ENCODE results near the gene CPXM2.
A peak's percentile ranks its signal among the peaks of the same experiment; 100 is the strongest.

Gene CPXM2

DNA sequence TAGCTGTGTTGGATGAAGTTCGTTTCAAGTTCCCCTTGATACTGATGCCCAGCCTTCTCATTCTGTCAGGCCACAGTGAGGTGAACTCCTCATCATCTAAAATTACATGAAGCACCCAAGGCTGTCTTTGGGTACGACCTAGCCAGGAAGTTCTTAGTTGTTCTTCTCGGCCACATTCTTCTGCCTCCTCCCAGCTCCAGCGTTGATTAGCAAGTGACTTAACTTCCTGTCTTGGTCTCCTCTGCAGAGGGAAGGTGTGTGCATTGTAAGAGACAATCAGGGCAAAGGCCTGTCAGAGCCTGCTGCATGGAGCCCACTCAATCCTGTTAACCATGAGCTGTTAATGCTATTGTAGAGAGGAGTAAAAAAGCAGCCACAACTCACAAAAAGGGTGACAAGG is 43.2 kb upstream of the CPXM2 start:
- H3K27ac ChIP-seq = no peak overlapping the region
- no peaks in the 10 kb centered on the region for H3K9me3 ChIP-seq
- TF ChIP-seq, protein P1, sequence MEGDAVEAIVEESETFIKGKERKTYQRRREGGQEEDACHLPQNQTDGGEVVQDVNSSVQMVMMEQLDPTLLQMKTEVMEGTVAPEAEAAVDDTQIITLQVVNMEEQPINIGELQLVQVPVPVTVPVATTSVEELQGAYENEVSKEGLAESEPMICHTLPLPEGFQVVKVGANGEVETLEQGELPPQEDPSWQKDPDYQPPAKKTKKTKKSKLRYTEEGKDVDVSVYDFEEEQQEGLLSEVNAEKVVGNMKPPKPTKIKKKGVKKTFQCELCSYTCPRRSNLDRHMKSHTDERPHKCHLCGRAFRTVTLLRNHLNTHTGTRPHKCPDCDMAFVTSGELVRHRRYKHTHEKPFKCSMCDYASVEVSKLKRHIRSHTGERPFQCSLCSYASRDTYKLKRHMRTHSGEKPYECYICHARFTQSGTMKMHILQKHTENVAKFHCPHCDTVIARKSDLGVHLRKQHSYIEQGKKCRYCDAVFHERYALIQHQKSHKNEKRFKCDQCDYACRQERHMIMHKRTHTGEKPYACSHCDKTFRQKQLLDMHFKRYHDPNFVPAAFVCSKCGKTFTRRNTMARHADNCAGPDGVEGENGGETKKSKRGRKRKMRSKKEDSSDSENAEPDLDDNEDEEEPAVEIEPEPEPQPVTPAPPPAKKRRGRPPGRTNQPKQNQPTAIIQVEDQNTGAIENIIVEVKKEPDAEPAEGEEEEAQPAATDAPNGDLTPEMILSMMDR (IDR thresholded peaks at IDR 0.05) = no peak
- H3K27me3 ChIP-seq = peaks cover 0 to 1% of the 10 kb centered on the region in 2 donors
- DNase-seq = no peak
- no peaks in the 10 kb centered on the region for H3K36me3 ChIP-seq
- H3K4me3 ChIP-seq = no peak overlapping the region
- H3K4me1 ChIP-seq = peaks cover 0 to 15% (median 6%) of the 10 kb centered on the region in 4 donors
- intact Hi-C loops (cut with DNase I; ENCODE audit: low total_unique reads) = no loop called here

DNA sequence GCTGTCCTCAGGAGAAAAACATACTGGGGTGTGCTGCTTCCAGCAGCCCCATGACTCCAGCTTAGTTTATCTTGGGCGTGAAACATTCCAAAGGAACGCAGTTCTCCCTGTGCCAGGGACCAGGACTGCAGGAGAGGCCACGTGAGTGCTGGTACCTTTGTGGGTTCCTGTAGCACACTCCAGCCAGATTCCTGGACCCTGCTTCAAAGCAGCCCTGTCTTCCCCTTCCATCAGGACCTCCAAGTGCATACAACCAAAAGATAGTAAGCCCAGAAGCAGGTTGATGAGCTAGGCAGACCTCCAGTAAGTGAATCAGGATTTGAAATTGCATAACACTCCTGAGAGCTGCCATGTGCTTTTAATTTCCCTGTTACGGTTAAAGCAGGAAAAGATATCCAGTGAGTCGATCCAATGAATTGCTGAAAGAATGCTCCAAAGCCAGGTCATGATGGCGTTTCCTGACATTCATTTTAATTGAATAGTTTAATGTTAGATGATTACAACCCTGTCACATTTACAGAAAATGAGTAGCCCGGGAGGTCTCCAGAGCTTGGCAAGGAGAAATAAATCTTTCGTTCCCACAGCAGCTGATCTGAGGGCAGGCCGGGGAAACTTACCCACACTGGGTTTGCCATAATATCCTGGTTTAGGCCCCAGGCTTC is 38.9 kb upstream of the CPXM2 start:
- peaks cover 0 to 6% of the 10 kb centered on the region in 2 donors for H3K27me3 ChIP-seq
- no peaks in the 10 kb centered on the region for H3K36me3 ChIP-seq
- H3K4me1 ChIP-seq = peaks cover 0 to 23% (median 10%) of the 10 kb centered on the region in 4 donors
- intact Hi-C loops (cut with DNase I; ENCODE audit: low total_unique reads) = no loop called here
- TF ChIP-seq, protein P1 (IDR thresholded peaks at IDR 0.05) = no peak
- peaks cover 0 to 16% (median 0%) of the 10 kb centered on the region in 3 donors for H3K9me3 ChIP-seq
- H3K4me3 ChIP-seq = no peak overlapping the region
- peak overlapping the region; percentile 70 to 71 for H3K27ac ChIP-seq
- DNase-seq = peak; percentile 53 to 82

DNA sequence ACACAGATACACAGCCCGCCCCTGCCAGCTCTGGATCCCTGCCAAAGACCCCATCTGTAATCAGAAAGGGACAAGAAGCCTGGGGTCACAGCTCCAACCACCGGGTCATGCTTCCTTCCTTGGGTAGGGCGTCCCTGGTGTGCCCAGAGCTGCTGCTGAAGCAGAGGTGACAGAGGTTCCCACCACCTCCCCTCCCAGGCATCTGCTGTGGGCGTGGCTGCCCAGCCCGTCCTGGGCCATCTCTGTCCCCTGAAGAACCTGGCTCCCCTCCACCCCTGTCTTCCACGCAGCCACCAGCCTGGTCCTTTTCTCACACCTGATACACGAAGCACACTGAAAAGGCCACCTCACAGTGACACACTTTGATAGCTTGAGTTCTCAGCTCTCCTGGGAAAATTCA is 38.2 kb upstream of the CPXM2 start:
- Histone ChIP-seq H3K4me3 (no peak overlapping the region), H3K4me1 (peaks cover 0 to 23% (median 10%) of the 10 kb centered on the region in 4 donors), H3K9me3 (peaks cover 0 to 16% (median 0%) of the 10 kb centered on the region in 3 donors), H3K36me3 (no peaks in the 10 kb centered on the region), H3K27ac (peak overlapping the region; percentile 70 to 71), H3K27me3 (peaks cover 0 to 6% of the 10 kb centered on the region in 2 donors)
- intact Hi-C loops (cut with DNase I; ENCODE audit: low total_unique reads) = no loop called here
- TF ChIP-seq, protein P1 (IDR thresholded peaks at IDR 0.05) = no peak
- peak in 1 of 2 donors; percentile 63 for DNase-seq

DNA sequence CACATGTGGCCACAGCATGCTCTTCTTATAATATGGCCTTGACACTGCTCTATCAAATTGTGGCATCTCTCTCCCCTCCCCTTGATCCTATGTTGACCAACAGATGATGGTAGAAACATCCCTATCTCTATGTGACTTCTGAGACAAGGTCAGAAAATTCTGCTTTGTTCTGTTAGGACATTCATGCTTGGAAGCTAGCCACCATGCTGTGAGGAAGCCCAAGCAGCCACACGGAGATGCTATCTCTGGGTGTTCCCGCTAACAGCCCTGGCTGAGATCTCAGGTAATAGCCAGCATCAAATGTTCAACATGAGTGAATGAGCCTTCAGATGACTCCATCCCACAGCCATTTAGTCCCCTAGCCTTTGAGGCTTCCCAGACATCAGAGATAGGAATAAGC is 36.8 kb upstream of the CPXM2 start:
- H3K4me3 ChIP-seq = no peak overlapping the region
- TF ChIP-seq, protein P1 (IDR thresholded peaks at IDR 0.05) = no peak
- DNase-seq = no peak
- intact Hi-C loops (cut with DNase I; ENCODE audit: low total_unique reads) = no loop called here
- no peaks in the 10 kb centered on the region for H3K36me3 ChIP-seq
- H3K27ac ChIP-seq = no peak overlapping the region
- peaks cover 0 to 6% of the 10 kb centered on the region in 2 donors for H3K27me3 ChIP-seq
- peaks cover 0 to 16% (median 0%) of the 10 kb centered on the region in 3 donors for H3K9me3 ChIP-seq
- H3K4me1 ChIP-seq = peaks cover 0 to 23% (median 10%) of the 10 kb centered on the region in 4 donors

DNA sequence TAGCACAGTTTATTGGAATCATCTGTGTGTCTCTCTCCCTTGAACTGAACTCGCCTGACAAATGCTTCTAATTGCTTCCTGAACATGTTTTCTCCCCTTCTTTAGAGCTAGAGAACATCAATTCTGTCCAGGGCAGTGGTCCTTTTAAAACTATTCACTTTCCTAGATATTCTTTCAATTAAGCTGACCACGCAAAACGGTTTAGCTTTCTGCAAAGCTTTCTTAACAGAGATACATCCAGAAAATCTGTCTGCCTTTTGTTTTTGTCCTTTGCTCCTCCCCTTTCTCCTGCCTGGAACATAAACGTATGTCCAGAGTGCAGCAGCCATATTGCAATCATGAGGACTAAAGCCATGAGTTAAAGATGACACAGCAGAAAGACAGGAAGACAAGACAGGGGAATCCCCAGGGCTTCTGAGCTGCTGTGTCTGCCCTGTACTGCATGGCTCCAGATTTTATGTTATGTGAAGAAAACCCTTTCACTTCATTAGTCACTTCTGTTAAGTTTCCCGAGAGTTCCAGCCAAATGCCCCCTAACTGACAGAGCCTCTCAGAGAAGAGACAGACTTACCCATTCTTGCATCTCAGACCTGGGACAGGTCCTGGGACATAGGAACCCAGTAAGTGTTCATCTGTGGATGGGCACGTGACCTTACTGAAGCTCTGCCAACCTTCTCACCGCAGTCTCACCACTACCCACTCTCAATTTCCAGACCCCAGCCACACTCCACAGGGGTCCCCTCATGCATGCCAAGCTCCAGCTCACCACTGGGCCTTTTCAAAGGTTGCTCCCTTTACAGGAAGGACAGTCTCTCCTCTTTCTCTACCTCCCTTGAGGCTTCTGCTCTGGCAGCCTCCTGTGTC is 35.0 kb upstream of the CPXM2 start:
- Histone ChIP-seq H3K27ac (no peak overlapping the region), H3K4me3 (no peak overlapping the region), H3K4me1 (peaks cover 0 to 23% (median 10%) of the 10 kb centered on the region in 4 donors), H3K9me3 (peaks cover 0 to 16% (median 0%) of the 10 kb centered on the region in 3 donors), H3K27me3 (peaks cover 0 to 6% of the 10 kb centered on the region in 2 donors), H3K36me3 (no peaks in the 10 kb centered on the region)
- intact Hi-C loops (cut with DNase I; ENCODE audit: low total_unique reads) = no loop called here
- TF ChIP-seq, protein P1 (IDR thresholded peaks at IDR 0.05) = no peak
- DNase-seq = peak in 1 of 2 donors; percentile 23

Measured in tibial artery (tissue), 4 donors.